HCEC 1CT (cell line): ENCODE results near the gene POGZ.
A peak's percentile ranks its signal among the peaks of the same experiment; 100 is the strongest.
"Not testable (repeated sequence)": the region's sequence is repeated elsewhere in the genome, so short reads cannot be mapped to it uniquely, and the experiment has no call there.

Experiments
- DNase-seq: peaks from one replicate; pipeline ENCODE4 v3.0.0-alpha.2; 2017

The POGZ gene

DNA sequence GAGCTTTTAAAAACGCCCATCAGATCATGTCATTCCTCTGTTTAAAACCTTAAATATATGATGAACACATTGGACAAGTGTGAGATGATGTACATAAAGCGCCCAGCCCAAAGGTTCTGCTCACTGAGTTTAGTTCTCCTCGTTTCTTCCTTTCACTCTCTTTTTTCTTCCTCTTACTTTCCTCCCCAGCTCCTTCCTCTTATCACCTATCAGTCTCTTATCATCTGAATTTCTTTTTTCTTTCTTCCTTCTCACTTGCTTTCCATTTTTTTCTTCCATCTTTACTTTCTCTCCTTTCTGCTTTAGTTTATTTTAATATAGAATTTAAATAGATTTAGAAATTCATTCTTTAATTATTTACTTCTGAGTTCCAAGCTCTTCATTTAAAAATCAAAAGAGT is 17.8 kb upstream of the POGZ start:
- DNase-seq = no peak

DNA sequence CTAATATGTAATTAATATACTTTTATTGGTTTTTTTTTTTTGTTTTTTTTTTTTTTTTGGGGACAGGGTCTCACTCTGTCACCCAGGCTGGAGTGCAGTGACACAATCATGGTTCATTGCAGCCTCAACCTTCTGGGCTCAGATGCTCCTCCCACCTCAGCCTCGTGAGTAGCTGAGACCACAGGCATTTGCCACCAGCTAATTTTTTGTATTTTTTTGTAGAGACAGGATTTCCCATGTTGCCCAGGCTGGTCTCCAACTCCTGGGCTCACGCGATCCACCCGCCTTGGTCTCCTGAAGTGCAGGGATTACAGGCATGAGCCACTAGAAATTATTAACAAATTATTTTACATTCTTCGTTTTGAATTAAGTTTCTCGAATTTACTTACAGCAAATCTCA is 16.8 kb upstream of the POGZ start:
- DNase-seq = no peak

DNA sequence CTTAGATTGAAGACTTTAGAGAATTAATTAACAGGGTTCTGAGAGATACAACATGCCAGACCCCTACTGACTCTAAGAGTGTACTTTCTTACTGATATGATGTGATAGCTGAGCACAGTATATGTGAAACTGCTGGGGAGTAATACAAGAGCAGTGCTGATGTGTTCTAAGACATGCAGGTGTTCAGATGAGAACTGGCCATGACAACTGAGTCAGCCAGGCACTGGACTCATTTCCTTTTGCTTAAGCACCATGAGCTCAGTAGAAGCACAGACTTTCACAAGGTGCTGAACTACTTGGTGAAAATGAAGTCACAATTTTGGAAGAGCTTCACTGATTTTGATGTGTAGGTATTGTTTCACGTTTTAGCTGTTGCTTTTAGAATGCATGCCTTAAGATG is 15.9 kb upstream of the POGZ start:
- no peak for DNase-seq

DNA sequence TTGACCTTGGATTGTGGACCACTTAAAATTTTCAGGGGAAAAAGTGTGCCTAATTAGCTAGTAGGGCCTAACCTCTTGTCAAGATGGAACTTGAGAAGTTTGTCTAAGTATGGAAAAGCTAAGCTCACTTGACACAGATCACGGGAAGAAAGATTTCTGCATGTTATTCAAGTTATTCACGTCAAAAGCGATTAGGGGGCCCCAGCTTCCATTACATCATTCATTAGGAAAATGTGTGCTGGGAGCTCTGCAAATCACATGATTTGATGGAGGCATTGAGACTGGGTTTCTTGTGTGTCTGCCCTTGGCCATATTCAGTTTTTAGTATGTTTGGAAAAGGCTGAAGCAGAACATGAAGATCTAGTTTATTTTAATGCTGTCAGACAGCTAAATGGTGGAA is 15.5 kb upstream of the POGZ start:
- no peak for DNase-seq

DNA sequence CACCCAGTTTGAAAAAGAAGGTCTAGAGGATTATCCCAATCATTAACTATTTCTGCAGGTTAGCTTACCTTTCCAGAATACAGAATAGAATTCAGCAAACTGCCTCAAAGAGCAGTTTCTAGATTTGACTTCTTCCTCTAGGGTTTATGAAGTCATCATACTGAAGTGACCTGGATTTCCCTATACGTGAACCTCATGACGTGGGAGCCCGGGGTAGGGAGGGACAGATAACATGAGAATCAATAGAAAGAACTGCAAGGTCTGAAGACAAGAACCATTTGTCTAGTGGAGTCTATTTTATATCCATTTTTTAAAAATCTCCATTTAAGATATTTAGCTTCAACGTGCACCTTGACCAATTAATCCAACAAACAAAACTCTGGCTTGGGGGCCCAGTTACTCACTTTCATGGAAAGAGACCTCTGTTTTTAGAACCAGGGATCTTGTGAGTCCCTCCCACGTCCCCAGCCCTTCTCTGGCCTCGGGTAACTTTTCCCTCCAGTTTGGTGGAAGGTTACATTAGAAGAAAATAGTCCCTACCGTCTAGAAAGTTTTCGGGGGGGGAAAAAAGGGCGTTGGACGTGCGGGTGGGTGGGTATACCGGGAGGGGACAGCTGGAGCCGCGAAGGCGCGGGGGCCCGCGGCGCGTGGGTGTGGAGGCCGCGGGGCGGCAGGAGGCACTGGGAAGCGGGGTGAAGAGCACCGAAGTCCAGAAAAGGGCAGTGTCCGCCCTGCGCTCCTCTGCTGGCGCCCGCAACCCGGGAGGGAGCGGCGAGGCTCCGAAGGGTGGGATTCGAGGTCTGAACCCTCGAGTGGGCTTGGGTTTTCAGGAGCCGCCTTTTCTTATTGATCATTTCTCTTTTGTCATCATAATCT is 13.8 kb upstream of the POGZ start:
- peak; percentile 39 for DNase-seq

DNA sequence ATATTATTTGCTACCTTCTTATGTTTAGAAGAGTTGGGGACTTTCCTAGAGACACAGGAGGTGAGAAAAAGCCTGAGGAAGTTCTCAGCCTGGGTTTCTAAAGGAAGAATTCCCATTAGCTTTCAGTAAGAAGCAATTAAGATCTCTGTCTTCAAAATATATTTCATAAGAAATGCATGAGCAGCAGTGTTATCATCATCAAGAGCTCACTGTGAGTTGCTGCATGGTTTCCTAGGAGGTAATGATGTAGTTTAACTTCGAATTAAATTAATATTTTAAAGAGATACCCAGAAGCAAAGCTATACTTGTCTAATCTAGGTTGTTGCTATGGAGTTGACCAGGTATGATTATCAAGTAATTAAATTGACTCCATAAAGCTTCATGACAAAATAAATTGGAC is 5.7 kb upstream of the POGZ start:
- no peak for DNase-seq

DNA sequence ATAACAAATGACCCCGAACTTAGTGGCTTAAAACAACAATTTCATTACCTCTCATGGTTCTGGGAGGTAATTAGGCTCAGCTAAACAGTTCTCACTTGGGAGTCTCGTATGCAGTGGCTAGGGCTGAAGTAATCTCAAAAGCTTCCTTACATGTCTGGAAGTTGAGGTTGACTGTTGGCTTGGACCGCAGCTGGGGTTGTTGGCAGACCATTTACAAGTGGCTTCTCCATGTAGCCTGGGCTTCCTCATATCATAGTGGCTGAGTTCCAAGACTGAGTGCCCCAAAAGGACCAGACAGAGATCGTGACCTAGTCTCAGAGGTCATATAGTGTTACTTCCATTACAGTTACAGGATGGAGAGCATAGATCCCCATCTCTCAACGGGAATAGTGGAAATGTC is 2.4 kb upstream of the POGZ start:
- DNase-seq = no peak

DNA sequence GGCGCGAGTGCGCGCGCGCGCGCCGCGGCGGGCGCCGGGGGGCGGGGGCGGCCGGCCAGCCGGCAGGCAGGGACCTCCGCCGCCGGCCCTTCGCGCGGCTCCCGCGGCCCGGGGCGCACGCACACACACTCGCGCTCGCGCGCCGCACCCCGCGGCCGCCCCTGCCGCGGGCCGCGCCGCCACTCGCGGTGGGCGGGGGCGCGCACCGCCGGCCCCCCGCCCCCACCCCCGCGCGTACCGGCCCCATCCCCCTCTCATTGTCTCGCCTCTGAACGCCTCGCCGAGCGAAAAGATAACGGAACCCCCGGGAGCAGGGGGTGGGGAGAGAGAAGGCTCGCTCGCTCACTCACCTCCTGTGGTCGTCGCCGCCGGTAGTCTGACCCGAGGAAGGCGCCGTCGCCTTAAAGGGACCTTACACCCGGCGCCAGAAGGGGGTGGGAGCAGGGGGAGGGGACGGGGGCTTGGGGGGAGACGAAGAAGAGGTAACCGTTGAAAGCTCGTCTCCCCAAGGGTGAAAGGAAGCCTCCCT is 428 bp downstream of the POGZ start:
- DNase-seq = peak; percentile 72

DNA sequence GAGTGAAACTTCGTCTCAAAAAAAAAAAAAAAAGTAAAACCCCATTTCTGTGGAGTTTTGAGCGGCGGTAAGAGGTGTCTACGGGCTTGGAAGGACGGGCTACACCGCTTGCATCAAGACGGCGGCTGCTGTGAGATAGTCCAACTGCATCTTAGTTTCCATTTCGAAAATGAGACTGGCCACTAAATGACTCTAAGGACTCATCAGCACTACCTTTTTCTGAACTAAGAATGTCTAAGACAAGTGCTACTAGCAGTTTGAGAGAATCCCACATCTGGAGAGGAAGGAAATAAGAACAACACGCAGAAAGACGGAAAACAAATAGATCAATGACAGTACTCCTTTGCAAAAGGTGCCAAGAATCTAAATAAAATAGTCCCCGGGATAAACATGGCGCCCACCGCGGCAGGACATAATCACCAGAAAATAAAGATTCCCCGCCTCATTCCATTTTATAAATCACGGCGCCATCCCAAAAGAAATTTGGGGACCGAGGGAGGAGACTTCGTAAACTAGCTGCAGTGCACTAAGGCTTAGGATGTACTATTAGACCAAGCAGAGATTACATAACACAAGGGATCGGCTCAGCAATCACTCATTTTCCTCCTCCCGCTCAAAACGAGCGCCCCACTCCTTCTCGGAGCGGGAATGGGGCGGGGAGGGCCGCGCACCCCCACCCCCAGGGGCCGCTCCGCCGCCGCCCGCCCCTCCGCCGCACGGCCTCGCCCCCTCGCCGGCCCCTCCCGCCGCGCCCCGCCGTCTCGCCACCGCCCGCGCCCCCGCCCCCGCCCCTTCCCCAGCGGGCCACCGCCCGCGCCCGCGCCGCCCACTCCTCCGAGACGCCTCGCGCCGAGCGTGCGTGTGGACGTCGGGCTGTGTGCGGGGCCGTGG is 1.1 kb downstream of the POGZ start:
- DNase-seq = peak; percentile 89

DNA sequence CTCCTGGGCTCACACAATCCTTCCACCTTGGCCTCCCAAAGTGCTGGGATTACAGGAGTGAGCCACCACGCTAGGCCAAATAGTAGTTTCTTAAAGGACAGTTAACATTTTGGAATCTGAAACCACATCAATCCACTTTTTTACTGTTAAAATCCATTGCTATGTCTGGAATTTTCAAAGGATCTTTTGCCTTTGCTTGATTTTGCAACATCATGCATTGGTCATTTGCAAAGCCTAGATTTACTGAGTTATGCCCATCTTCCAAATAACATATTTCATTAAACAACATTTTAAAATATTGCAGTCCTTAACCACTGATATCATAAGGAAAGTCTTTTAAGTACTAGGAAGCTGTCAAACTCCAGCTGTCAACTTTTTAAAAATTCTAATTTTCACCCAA is 3.3 kb downstream of the POGZ start:
- DNase-seq = no peak

DNA sequence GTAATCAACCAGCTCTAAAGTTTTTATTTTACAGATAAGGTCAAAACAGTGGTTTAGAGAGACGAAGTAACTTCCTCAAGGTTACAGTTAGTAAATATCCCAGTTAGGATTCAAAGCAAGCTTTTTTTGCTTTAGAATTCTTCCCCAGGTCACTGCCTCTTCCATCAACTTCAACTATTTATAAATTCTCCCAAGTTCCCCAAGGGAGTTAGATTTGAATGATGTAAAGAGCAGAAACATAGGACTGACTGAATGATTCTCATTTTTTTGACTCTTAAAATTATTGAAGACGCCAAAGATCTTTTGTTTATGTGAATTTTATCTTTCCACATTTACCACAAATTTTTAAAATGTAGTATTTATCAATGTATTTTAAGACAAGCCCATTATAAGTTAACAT is 4.1 kb downstream of the POGZ start:
- DNase-seq = no peak

DNA sequence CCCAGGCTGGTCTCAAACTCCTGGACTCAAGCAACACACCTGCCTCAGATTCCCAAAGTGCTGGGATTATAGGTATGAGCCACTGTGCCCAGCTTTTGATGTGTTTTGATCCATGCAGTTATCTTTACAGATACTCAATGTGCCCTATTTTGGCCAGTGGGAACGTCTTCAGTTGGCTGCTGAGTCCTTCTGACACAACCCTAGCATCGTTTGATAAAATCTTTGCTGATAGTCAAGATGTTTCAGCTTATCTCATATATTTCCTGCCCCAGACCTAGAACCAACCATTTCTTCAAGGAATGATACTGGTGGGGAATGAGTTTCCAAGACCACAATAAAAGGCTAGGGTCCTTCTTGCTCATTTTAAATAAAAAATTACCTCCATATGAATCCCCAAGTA is 11.6 kb downstream of the POGZ start:
- DNase-seq = no peak

DNA sequence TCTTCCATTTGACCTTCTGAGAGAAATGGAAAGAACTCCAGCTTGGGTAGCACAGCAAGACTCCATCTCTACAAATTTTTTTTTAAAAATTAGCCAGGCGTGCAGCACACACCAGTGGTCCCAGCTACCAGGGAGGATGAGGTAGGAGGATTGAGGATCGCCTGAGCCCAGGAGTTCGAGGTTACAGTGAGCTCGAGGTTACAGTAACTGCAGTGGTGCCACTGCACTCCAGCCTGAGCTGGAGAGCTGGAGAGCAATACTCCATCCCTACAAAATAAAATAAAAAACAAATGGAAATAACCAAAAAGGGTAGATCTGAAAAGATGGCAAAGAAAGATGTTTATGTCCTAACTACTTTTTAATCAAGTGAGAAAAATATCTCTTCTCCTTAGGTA is 14.5 kb downstream of the POGZ start:
- DNase-seq = no peak

DNA sequence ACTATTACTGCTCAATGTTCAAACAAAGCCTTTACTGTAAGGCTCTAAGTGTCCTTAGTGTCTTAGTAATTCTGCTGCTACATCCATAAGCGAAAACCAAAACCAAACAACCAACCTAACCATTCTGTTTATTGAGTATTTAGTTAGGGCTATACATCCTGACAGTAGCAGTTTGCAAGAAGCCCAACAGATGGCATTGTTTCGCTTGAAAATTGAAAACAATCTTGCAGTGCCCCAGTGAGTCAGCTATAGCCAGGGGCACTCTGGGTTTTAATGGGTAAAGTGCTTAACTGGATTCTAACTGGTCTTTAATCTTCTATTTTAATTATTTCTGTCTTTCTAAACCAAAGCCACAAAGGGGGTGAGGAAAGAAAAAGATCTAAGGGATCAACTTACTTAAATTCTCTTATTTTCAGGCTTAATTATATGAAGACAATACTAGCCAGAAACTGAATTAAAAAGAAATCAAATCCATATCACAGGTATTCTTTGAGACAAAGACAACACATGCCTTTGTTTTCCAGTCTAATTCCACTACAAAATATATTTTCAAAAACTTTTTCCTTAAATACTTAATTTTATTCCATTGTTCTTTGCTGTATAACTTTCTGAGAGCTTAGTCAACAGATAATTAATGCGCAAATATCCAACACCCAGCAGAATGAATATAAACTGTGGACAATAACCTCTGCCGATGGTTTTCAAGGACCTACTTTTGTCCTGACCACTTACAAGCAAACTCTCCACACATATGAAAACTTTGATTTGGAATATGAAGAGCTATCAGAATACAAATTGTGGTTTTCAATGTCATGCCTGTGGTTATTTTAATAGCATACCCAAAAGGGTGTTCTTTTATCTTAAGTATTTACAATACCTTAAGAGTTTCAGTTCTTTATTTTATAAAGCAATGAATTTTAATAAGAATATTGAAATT is 15.2 kb downstream of the POGZ start:
- DNase-seq = peak; percentile 75

DNA sequence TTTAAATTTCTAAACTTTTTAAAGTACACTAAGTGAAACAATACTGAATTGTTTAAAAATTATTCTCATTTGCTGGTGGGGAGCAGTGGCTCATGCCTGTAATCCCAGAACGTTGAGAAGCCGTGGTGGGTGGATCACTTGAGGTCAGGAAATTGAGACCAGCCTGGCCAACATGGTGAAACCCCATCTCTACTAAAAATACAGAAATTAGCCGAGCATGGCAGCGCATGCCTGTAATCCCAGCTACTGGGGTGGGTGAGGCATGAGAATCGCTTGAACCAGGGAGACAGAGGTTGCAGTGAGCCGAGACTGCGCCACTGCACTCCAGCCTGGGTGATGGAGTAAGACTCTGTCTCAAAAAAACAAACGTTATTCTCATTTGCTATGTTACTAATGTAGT is 21.9 kb downstream of the POGZ start:
- DNase-seq = not testable (repeated sequence)

DNA sequence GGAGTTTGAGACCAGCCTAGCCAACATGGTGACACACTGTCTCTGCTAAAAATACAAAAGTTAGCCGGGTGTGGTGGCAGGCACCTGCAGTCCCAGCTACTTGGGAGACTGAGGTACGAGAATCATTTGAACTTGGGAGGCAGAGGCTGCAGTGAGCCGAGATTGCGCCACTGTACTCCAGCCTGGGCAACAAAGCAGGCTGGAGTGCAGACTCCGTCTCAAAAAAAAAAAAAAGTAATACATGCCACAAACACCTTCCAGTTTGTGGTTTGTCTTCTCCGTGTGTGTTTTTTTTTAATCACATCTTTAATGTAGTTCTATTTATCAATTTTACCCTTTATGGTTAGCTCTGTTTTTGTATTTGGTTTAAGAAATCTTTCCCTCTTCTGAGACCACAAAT is 22.3 kb downstream of the POGZ start:
- no peak for DNase-seq

DNA sequence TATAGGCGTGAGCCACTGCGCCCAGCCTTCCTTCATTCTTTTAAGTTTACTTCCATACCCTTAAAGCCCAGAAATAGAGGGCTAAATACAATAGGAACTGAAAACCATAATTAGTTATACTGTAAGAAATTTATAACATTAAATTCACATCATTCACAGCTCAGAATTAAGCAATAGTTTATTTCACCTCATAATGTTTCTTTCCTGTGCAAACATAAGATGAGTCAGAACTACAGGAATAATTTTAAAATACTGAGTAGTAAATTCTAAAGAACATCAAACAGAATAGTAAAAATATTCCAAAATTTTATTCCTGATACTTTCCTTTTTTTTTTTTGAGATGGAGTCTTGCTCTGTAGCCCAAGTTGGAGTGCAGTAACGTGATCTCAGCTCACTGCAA is 24.1 kb downstream of the POGZ start:
- DNase-seq = peak; percentile 13

DNA sequence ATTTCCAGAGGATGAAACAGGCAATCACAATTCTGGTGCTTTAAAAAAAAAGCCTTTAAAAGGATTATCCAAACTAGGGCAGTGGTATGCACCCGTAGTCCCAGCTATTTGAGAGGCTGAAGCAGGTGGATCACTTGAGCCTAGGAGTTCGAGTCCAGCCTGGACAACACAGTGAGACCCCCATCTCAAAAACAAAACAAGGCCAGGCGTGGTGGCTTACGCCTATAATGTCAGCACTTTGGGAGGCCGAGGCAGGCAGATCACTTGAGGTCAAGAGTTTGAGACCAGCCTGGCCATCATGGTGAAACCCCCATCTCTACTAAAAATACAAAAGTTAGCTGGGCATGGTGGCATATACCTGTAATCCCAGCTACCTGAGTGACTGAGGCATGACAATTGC is 25.5 kb downstream of the POGZ start:
- DNase-seq = not testable (repeated sequence)

DNA sequence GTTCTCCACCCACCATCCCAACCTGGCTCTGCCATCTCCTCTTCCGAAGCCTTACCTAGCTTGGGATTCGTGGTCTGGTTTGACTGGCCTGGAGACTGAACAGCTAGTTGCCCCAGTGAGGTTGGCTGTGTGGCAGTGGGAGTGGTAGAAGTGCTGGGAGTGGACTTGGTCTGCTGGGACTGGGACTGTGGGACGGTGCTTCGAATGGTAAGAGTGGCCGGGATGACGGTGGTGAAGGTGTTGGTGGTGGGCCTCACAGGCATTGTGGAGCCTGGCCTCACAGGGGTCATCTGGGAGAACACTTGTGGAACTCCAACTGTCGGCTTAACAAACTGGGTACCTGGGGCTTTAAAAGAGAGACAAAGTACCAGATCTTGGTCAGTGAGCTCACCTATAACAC is 31.2 kb downstream of the POGZ start:
- no peak for DNase-seq

DNA sequence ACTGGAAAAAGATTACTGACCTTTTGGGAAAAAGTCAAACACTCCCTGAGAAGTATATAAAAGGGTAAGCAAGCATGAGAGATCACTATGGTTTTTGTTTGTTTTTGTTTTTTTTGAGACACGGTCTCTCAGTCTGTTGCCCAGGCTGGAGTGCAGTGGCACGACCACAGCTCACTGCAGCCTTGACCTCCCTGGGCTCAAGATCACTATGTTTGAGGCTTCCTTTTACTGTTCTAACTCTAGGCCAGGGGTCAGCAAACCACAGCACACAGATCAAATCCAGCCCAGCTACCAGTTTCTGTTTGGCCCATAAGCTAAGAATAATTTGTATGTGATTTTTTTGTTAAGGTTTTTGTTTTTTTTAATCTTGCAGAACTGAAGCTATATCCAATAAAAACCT is 34.2 kb downstream of the POGZ start:
- no peak for DNase-seq

DNA sequence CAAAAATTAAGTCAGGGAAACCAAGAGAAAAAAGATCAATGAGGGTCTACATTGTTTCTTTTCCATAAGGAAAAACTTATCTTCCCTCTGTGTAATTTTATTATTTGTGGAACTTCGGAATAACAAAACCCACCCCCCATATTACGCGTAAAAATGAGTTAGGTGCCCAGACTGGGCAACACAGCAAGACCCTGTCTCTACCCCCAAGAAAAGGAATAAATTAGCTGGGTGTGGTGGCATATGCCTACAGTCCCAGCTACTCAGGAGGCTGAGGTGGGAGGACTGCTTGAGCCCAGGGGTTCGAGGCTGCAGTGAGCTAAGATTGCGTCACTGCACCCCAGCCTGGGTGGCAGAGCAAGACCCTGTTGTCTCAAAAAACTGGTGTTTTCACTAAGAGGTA is 39.5 kb downstream of the POGZ start:
- DNase-seq = no peak

DNA sequence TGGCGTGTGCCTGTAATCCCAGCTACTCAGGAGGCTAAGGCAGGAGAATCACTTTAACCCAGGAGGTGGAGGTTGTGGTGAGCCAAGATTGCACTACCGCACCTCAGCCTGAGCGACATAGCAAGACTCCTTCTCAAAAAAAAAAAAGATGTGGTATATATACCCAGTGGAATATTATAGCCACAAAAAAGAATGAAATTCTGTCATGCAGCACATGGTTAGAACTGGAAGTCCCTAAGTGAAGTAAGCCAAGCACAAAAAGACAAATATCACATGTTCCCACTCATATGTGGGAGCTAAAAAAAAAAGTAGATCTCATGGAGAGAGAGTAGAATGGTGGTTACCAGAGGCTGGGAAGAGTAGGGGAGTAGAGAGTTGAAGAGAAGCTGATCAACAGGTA is 41.2 kb downstream of the POGZ start:
- no peak for DNase-seq

DNA sequence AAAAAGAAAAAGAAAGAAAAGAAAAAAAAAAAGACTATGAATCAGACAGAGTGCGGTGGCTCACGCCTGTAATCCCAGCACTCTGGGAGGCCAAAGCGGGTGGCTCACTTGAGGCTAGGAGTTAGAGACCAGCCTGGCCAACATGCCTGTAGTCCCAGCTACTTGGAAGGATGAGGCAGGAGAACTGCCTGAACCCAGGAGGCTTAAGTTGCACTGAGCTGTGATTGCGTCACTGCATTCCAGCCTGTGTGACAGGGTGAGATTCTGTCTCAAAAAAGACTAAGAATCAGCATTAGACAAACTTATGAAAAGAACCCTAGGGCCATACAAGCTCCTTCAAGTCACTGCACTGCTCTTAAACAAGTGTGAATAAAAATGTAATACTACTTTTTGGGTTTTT is 43.1 kb downstream of the POGZ start:
- peak; percentile 71 for DNase-seq
